HFF-Myc (cell line): ENCODE data around the gene POR.
A peak's percentile ranks its signal among the peaks of the same experiment; 100 is the strongest.

ENCODE experiments used
- DNase-seq: peaks from one replicate; pipeline ENCODE4 v3.0.0-alpha.2; 2011; ENCODE audit warnings: low read depth; ENCODE audit errors: extremely low read depth
- H3K4me3 ChIP-seq: replicated peaks from 2 replicates; pipeline ENCODE4 v1.5.1; 2011; ENCODE audit warnings: low read depth, mild to moderate bottlenecking, control low read depth, low read length
- TF ChIP-seq, protein P1 (sequence below): IDR thresholded peaks from 2 replicates; pipeline ENCODE4 v1.5.1; 2012; ENCODE audit warnings: mild to moderate bottlenecking, low read depth, low read length, control low read depth; ENCODE audit errors: missing control alignments

Gene POR

DNA sequence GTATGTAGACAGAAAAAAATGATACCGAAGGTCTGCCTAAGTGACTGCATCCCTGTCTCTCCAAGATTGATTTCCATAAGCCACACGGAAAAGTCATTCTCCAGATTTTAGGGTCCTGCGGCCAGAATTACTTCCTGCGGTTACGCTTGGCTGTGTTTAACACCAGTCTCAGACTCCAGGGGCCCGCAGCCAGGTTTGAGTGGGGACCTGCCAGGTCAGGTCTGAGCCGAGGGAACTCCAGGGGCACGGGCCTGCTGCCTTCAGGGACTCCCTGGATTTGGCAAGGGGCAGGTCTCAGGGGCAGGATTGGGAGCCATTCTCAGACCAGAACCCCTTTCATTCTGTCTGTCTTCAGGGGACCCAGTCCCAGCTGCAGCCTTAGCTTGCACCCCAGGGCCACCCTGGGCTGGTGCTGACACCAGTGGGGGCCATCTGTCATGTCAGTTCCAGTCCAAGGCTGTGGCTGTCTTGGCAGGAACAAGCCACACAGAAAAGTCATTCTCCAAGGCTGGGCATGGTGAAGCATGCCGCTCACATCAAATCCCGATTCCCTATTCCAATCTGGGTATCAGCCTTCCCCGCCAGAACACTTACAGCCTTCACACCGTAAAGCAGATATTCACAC lies 40.5 kb downstream of the POR start:
- TF ChIP-seq, protein P1, sequence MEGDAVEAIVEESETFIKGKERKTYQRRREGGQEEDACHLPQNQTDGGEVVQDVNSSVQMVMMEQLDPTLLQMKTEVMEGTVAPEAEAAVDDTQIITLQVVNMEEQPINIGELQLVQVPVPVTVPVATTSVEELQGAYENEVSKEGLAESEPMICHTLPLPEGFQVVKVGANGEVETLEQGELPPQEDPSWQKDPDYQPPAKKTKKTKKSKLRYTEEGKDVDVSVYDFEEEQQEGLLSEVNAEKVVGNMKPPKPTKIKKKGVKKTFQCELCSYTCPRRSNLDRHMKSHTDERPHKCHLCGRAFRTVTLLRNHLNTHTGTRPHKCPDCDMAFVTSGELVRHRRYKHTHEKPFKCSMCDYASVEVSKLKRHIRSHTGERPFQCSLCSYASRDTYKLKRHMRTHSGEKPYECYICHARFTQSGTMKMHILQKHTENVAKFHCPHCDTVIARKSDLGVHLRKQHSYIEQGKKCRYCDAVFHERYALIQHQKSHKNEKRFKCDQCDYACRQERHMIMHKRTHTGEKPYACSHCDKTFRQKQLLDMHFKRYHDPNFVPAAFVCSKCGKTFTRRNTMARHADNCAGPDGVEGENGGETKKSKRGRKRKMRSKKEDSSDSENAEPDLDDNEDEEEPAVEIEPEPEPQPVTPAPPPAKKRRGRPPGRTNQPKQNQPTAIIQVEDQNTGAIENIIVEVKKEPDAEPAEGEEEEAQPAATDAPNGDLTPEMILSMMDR = no peak
- H3K4me3 ChIP-seq = no peak overlapping the region
- no peak for DNase-seq

DNA sequence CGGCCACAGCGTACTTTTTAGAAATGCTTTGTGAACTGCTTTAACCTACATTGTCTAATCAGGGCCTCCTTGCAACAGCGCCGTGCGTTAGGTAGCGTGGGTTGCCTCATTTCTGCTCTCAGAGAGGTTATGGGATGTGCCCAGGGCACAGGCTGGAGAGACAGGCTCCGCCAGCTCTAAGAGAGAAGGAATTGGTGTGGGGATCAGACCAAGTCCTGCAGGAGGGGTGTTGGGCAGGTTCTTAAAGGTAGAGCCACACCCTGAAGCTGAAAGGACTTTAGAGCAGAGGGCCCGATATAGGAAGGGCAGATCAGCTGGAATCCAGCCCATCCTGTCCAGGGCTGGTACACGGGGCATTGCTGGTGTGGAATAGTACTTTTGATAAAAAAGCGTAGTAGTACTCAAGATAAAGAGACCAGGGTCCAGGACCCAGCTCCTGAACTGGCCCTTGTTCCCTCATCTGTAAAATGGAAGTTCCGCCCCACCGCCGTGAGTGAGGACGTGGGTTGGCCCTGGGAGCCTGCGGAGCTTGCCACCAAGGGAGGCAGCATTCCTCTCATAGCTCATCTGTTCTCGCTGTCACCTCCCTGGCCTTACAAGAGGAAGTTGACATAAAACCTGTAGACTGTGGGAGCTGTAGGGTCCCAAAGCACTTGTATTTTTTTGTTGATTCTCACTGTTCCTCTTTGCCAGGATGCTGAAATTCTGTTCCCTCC lies 42.2 kb downstream of the POR start:
- no peak overlapping the region for H3K4me3 ChIP-seq
- DNase-seq = no peak
- TF ChIP-seq, protein P1 = no peak

DNA sequence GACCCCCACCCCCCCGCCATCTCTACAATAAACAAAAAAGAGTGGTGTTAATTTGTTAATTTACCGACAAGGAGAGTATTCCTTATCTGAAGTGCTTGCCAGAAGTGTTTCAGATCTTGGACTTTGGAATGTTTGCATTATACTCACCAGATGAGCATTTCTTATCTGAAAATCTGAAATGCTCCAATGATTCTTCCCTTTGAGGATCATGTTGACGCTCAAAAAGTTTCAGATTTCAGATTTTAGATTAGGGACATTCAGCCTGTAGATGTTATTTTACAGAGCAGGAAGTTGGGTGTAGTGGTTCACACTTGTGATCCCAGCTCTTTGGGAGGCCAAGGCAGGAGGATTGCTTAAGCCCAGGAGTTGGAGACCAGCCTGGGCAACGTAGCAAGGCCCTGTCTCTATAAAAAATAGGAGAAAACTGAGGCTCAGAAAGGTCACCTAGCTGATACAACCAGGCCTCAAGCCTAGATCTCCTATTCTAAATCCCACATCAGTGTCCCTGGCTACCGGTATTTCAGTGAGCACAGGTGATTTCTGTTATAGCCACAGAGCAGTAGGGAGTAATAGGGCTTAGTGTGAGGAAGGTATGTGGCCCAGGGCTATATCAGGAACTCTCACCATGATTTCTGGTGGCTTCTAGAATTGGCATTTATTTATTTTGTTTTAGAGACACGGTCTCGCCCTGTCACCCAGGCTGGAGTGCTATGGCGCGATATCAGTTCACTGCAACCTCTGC lies 44.0 kb downstream of the POR start:
- H3K4me3 ChIP-seq = no peak overlapping the region

DNA sequence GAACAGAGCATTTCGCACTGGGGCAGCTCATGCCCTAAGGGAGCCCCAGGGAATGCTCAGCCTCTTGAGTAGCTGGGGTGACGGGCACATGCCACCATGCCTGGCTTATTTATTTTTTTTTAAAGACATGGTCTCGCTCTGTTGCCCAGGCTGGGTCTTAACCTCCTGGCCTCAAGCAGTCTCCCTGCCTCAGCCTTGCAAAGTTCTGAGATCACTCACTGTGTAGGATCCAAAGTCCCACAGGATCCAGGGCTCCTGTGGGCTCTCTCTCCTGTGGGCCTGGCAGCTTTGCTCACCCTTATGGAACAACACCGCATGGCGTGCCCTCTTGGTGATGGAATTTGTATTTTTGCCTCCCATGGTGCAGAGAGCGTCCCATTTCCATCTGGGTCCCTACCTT lies 45.4 kb downstream of the POR start:
- TF ChIP-seq, protein P1 = no peak
- DNase-seq = no peak
- no peak overlapping the region for H3K4me3 ChIP-seq

More for the DNA sequence above, 44.0 kb downstream of the POR start:
- TF ChIP-seq, protein P1 = no peak
- DNase-seq = no peak

DNA sequence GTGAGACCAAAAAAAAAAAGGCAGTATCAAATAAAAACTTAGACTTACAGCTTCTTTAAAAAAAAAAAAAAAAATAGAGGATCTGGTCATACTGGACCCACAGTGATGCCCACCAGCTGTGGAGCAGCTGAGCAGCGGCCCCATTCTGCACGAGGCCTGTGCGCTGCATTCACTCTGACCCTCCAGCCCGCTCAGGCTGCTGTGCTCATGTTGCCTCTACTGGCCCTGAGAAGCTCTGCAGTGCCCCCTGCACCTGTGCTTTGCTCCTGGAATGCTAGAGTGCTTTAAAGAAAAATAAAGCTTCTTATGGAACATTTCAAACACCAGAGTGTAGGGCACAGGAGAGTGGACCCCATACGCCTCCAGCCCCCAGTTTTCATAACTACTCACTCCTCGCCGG lies 46.3 kb downstream of the POR start:
- H3K4me3 ChIP-seq = no peak overlapping the region
- TF ChIP-seq, protein P1 = peak; percentile 8
- DNase-seq = no peak

DNA sequence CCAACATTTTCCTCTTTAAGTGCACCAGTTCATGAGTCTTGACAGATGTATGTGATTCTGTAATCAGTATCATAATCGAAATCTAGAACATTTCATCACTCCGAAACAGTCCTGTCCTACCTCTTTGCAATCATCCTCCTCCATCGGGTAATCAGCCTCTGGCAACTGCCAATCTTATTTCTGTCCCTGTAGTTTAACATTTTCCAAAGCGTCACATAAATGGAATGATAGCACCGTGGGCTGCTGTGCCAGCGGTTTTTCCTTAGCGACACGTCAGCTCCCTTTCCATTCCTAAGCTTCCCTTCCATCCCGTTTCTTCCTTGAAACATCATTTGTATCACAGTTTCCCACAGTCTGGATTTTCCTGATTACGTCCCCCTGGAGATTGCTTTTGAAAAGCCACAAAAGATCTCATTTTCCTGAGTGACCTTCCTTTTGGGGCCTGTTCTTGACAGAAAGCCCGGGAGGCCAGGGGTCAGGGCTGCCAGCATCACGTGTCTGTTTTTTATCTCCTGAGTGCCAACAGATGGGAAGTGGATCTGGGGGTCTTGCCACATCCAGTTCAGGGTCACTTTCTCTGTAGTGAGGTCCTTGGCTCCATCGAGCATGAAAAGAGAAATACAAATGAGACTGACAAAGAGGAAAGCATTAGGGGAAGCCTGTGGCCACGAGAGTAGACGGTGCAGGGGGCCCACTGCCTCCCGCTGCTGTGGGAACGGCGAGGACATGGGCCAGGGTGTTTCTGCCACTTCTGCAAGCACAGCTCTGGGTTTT lies 47.8 kb downstream of the POR start:
- no peak for DNase-seq

More for the DNA sequence above, 47.8 kb downstream of the POR start:
- TF ChIP-seq, protein P1 = no peak
- no peak overlapping the region for H3K4me3 ChIP-seq
